ENCODE results near the gene CTNND2.
"Not testable (repeated sequence)": the region's sequence is repeated elsewhere in the genome, so short reads cannot be mapped to it uniquely, and the experiment has no call there.

CTNND2 gene

DNA sequence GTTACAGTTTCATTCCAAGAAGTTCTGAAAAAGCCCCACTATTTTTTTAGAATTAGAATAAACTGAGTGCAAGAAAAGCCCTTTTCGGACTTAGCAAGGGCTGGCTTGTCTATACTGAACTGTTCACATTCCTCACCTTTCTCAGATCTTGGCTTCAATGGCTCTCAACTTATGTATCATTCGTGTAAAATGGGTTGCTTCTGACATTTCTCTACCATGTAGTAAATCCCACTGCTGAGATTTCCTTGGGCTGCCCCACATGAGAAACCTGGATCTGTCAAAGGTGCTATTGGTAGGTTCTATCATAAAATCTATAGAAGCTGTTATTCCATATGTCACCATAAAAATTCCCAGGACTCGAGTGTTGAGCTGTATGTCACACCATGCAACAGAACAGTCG lies 454.3 kb downstream of the CTNND2 start:
- no peak for DNase-seq

DNA sequence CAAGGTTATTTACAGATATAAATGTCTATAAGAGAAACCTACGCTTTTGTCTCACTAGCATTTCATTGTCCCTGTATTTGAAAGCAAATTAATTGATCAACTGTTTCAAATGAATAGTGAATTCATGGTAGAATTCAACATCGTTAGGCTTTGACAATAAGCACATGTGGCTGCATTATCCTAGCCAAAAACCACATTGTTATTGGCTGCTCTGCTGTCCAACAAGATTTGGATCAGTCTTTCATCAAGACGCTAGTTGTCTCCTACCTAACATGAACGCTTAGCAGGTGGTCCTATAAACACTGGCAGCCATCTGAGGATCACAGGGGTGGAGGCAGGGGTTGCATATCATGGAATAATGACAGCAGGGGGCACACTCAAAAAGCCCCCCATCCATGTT lies 455.0 kb downstream of the CTNND2 start:
- no peak for DNase-seq

- no peak for DNase-seq
These were observed 460.4 kb downstream of the CTNND2 start for GRCh38 chr5:11443831-11444230.

- no peak for DNase-seq
These were observed 472.1 kb downstream of the CTNND2 start for GRCh38 chr5:11432116-11432515.

- DNase-seq: no peak
These were observed 475.0 kb downstream of the CTNND2 start for GRCh38 chr5:11429254-11429653.

DNA sequence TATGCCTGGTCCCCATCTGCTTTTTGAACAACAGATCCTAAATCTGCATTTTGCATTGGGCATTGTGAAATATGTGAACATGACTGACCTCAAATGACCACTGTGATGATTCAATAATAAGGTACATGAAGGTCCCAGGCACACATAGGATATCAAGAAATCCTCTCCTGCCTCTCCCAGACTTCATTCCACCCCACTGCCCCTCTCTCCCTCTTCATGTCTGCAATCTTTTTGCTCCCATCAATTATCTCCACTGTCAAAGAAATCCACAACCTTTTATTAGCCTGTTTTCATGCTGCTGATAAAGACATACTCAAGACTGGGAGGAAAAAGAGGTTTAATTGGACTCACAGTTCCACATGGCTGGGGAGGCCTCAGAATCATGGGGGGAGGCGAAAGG lies 476.7 kb downstream of the CTNND2 start:
- DNase-seq: no peak

- DNase-seq: no peak
These were observed 477.8 kb downstream of the CTNND2 start for GRCh38 chr5:11426442-11426841.

- DNase-seq: no peak
These were observed 481.9 kb downstream of the CTNND2 start for GRCh38 chr5:11422342-11422741.

DNA sequence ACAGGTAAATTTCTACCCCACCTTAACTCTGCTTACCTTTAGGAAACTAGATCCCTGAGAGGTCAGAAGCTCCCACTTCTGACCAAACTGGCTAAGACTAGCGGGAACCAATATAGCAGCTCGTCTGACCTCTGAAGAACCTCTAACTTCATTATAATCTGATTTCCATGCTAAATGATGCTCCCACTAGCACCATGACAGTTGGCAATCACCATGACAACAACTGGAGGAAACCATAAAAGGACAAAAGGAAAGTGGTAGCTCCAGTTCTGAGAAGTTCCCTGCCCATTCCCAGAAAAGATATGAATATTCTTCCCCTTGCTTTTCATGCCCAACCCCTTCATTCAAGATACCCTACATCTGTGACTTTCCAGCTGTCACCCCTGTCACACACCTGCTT lies 483.3 kb downstream of the CTNND2 start:
- no peak for DNase-seq

DNA sequence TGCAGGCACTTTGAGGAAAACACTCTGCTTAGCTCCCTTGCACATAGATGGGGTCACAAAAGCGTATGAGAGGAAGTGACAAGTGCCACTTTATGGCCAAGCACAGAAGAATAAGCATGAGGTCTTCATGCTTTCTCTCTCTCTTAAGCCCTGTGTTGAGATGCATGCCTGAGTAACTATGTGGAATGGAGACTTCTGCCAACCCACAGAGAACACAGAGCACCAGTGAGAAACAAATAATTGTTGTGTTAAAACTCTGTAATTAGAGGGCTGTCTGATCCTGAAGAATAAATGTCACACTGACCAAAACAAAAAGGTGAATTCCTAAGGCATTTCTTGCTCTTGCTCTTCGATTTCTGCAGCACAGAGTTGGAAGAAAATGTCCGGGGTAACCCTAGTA lies 488.5 kb downstream of the CTNND2 start:
- DNase-seq: no peak

DNA sequence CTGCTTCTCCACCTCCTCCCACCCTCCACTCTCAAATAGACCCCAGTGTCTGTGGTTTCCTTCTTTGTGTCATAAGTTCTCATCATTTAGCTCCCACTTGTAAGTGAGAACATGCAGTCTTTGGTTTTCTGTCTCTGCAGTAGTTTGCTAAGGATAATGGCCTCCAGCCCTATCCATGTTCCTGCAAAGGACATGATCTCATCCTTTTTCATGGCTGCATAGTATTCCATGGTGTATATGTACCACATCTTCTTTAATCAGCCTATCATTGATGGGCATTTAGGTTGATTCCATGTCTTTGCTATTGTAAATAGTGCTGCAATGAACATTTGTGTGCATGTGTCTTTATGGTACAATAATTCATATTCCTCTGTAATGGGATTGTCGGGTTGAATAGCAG lies 489.5 kb downstream of the CTNND2 start:
- DNase-seq: not testable (repeated sequence)

DNA sequence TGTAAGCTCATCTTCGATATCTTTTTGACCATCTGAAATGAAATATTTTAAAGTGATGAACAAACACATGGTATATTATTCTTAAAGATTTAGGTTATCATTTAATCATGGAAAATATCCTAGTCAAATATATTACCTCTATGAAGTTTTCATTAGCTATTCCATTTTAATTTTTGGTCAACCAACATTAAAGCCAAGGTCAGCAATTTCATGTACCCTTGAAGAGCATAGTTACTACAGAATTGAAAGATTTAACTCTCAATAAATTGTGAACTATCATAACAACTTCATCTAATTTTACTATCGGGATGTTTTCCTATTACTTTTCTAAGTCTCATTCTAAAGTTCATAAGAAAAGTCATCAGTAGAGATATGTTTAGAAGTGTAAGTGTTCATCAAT lies 492.6 kb downstream of the CTNND2 start:
- no peak for DNase-seq

GRCh38 chr5:11407556-11408145 lies 496.6 kb downstream of the CTNND2 start:
- DNase-seq: no peak

GRCh38 chr5:11400316-11400715 lies 503.9 kb downstream of the CTNND2 start:
- DNase-seq: no peak

DNA sequence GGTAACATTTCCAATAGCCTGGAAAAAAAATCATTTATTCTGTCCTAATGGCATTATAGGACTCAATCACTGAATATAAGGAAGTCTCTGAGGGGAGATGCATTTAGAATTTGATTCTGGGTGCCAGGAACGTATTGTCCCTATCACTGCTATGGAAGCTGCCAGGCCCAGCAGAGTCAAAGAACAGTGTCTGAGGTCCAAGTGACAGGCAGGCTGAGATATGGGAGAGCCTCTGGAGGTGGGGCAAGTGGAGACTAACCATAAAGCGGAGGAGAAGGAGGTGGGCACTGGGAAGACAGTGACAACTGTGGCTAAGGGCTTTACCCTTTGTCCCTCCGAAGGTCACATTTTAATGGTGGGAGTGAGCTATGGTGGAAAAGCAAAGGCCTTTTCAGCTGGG lies 505.5 kb downstream of the CTNND2 start:
- no peak for DNase-seq

DNA sequence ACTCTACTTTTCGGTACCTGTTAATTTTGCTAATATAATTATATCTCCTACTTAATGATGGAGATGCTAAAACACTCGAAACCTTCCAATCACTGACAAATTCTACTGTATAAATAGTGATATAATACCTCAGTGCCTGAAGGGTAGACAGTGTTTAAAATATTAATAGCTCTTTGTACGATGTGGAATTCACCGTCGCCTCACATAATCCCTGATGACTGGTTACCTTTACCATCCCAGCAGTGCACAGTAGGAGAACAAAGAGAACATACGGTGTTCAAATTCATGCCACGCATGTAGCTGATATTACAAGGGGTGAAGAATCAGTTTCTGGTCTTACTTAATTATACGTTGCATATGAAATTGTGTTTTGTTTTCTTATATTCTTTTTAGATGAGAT lies 506.7 kb downstream of the CTNND2 start:
- DNase-seq: no peak

- no peak for DNase-seq
These were observed 507.3 kb downstream of the CTNND2 start for GRCh38 chr5:11396917-11397316.

GRCh38 chr5:11394933-11395332 lies 509.3 kb downstream of the CTNND2 start:
- DNase-seq: no peak

- no peak for DNase-seq
These were observed 513.9 kb downstream of the CTNND2 start for GRCh38 chr5:11390291-11390767.

GRCh38 chr5:11387382-11387781 lies 516.9 kb downstream of the CTNND2 start:
- DNase-seq: no peak

- DNase-seq: no peak
These were observed 517.8 kb downstream of the CTNND2 start for GRCh38 chr5:11386398-11386797.

- no peak for DNase-seq
These were observed 518.3 kb downstream of the CTNND2 start for GRCh38 chr5:11385901-11386293.

DNA sequence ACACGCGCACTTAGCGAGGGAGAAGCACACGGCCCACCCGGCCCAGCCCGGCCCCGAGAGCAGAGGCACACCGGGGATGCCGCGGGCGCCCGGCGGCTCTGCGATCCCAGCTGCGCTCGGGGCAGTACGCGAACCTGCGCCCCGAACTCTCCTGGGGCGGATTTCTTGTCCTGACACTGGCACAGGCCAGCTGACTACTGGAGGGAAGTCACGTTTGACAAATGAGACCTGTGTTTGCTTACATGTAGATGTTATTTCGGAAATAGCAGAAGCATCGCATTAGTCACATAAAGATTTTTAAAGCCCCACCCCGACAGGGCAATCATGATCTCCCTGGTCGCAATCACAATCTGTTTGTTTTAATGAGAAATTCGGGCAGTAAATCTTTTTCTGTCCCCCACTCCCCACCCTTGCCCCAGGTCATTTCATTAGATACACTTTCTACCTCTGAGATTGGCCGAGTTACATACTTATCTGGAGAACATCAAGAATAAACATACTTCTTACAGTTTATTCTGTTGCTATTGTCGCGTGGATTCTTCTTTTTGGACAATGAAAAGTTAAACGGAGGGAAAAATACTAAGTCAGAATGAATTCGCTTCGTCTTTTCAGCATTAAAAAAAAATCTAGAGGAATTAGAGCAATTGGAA lies 518.9 kb downstream of the CTNND2 start:
- DNase-seq: no peak

DNA sequence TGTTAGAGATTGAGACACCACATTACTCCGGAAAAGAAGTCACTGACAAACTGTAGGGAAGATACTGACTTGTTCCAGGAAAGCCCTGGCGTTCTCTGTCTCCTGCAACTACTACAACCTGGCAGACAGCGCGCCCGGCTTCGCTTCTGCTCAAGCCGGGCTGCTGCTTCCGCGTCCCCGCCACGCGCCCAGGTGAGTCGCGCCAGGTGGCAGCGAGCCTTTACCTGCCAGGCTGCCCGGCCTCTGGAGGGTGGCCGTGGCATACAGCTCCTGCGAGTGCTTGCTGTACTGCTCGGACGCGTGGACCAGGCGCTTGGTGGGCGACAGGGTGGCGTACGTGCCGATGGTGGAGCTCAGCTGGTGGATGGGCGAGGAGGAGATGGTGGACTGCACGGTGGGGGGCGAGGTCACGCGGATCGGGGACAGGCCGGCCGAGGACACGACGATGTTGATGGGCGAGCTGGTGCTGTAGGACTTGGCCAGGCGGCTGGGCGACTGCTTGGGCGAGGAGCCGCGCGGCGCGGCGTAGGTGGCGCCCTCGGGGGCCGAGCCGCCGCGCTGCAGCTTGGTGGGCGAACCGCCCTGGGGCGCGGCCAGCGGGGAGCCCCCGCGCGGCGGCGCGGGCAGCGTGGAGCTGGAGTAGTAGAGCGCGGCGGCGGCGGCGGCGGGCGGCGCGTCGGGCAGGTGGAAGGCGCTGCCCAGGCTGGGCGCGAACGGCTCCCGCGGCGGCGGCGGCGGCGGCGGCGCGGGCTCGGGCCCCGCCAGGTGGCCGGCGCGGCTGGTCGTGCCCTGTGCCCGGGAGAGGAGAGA lies 519.6 kb downstream of the CTNND2 start:
- no peak for DNase-seq

All from T-helper 2 cell (primary cell).